H1 (cell line): ENCODE results near the gene CELSR1. TPM values are rescaled to one million over a fixed set of nuclear protein-coding genes. Genes with fewer than 3 reads are reported as not detected.

Experiments used
- CTCF ChIA-PET: fragments of 300-600 bp; sonication (Branson Sonifier 250); formaldehyde crosslinking; loops from one replicate; lab custom pipeline; 2021; ENCODE audit not compliant: partially characterized antibody; lab: Charles Lee
- POLR2A ChIA-PET: fragments of 300-600 bp; sonication (Branson Sonifier 250); formaldehyde crosslinking; loops from one replicate; lab custom pipeline; 2021; ENCODE audit warnings: inconsistent platforms; ENCODE audit not compliant: partially characterized antibody; lab: Charles Lee
- DNase-seq, 2 experiments: peaks; one replicate each; pipeline versions ENCODE4 v3.0.0 to v3.0.0-alpha.2; 2010 to 2022; ENCODE audit warnings: low spot score in 2 of 2, low read depth in 1 of 2, mixed read lengths in 1 of 2
- FAIRE-seq: peaks from 2 replicates; lab custom pipeline; 2011; peaks lifted over from hg19 to GRCh38; lab: Jason Lieb, UNC
- H2AFZ ChIP-seq: 2 replicates; pipeline ENCODE4 v1.8.1; 2012; ENCODE audit warnings: low read length, inconsistent platforms
- H2AK5ac ChIP-seq: 2 replicates; pipeline ENCODE4 v1.6.1; 2013; ENCODE audit warnings: low read depth, low read length
- H2BK120ac ChIP-seq: replicated peaks from 2 replicates; pipeline ENCODE3; 2013; ENCODE audit warnings: low read depth, low read length, inconsistent platforms
- H2BK12ac ChIP-seq: 2 replicates; pipeline ENCODE4 v1.6.1; 2013; ENCODE audit warnings: low read depth, low read length
- H2BK15ac ChIP-seq: 2 replicates; pipeline ENCODE4 v1.6.1; 2013; ENCODE audit warnings: low read length
- H2BK20ac ChIP-seq: 2 replicates; pipeline ENCODE4 v1.6.1; 2013; ENCODE audit warnings: low read length
- H2BK5ac ChIP-seq: 2 replicates; pipeline ENCODE4 v1.6.1; 2013; ENCODE audit warnings: low read depth, low read length
- H3K14ac ChIP-seq: 2 replicates; pipeline ENCODE4 v1.6.1; 2013; ENCODE audit warnings: inconsistent platforms; ENCODE audit not compliant: insufficient read length
- H3K18ac ChIP-seq: 2 replicates; pipeline ENCODE4 v1.6.1; 2013; ENCODE audit warnings: low read length; ENCODE audit errors: extremely low read depth
- H3K23ac ChIP-seq: 2 replicates; pipeline ENCODE4 v1.6.1; 2013; ENCODE audit warnings: inconsistent platforms; ENCODE audit not compliant: insufficient read length
- H3K23me2 ChIP-seq: 2 replicates; pipeline ENCODE4 v1.6.1; 2013; ENCODE audit warnings: low read depth, low read length
- H3K27ac ChIP-seq: 2 replicates; pipeline ENCODE4 v1.6.1; 2011; ENCODE audit warnings: low read depth, low read length, inconsistent platforms
- H3K27me3 ChIP-seq, 4 experiments: replicated peaks in 1 of 4; 1 replicate in 1 of 4; 2 replicates in 3 of 4; pipeline versions ENCODE4 v1.6.1 to v1.8.1; 2011 to 2013; ENCODE audit warnings: low read length in 3 of 4, mild to moderate bottlenecking in 3 of 4, inconsistent platforms in 2 of 4, mixed read lengths in 2 of 4, moderate library complexity in 1 of 4; ENCODE audit not compliant: control insufficient read depth in 3 of 4, insufficient read depth in 3 of 4; ENCODE audit errors: extremely low read depth in 1 of 4
- H3K36me3 ChIP-seq, 4 experiments: 2 replicates each; pipeline versions ENCODE4 v1.6.1 to v1.8.1; 2011 to 2013; ENCODE audit warnings: mild to moderate bottlenecking in 4 of 4, low read length in 3 of 4, moderate library complexity in 2 of 4, control low read depth in 1 of 4, inconsistent platforms in 1 of 4; ENCODE audit not compliant: insufficient read depth in 4 of 4, control insufficient read depth in 2 of 4
- H3K4ac ChIP-seq: replicated peaks from 2 replicates; pipeline ENCODE3; 2013; ENCODE audit warnings: low read length, low read depth, mixed read lengths, inconsistent platforms; ENCODE audit not compliant: insufficient read length
- H3K4me1 ChIP-seq, 4 experiments: replicated peaks in 1 of 4; 1 replicate in 1 of 4; 2 replicates in 3 of 4; pipeline versions ENCODE4 v1.6.1 to v1.8.1; 2011 to 2013; ENCODE audit warnings: low read length in 3 of 4, inconsistent platforms in 2 of 4, mixed read lengths in 1 of 4; ENCODE audit not compliant: insufficient read depth in 4 of 4, control insufficient read depth in 3 of 4
- H3K4me2 ChIP-seq, 2 experiments: 2 replicates each; pipeline versions ENCODE4 v1.6.1 to v1.8.1; 2011 to 2013; ENCODE audit warnings: low read depth in 2 of 2, low read length in 2 of 2, control low read depth in 1 of 2, inconsistent platforms in 1 of 2, mild to moderate bottlenecking in 1 of 2; ENCODE audit not compliant: insufficient read depth in 1 of 2
- H3K4me3 ChIP-seq, 4 experiments: fragments of 200-600, 300-600 bp in 1 of 4; sonication (generic), shearing (Covaris generic), sonication (Bioruptor Twin) in 1 of 4; 2 replicates each; pipeline versions ENCODE4 v1.5.1 to v1.8.1; 2011 to 2016; ENCODE audit warnings: low read length in 4 of 4, low read depth in 3 of 4, control low read depth in 2 of 4, inconsistent platforms in 2 of 4, mild to moderate bottlenecking in 2 of 4, mixed read lengths in 1 of 4, moderate library complexity in 1 of 4; ENCODE audit not compliant: insufficient read depth in 2 of 4; ENCODE audit errors: extremely low read depth in 1 of 4
- H3K56ac ChIP-seq: replicated peaks from 2 replicates; pipeline ENCODE3; 2013; ENCODE audit warnings: low read depth, mild to moderate bottlenecking, mixed read lengths, low read length, inconsistent platforms; ENCODE audit not compliant: insufficient read length
- H3K79me1 ChIP-seq: 2 replicates; pipeline ENCODE4 v1.6.1; 2013; ENCODE audit warnings: low read depth, low read length, control low read depth
- H3K79me2 ChIP-seq, 2 experiments: 2 replicates each; pipeline versions ENCODE4 v1.6.1 to v1.8.1; 2012 to 2013; ENCODE audit warnings: low read length in 2 of 2, mild to moderate bottlenecking in 2 of 2, inconsistent platforms in 1 of 2; ENCODE audit not compliant: insufficient read depth in 2 of 2, control insufficient read depth in 1 of 2
- H3K9ac ChIP-seq, 4 experiments: replicated peaks in 1 of 4; 1 replicate in 1 of 4; 2 replicates in 3 of 4; pipeline versions ENCODE4 v1.6.1 to v1.8.1; 2011 to 2013; ENCODE audit warnings: low read depth in 3 of 4, low read length in 3 of 4, control low read depth in 2 of 4, mild to moderate bottlenecking in 2 of 4, moderate library complexity in 2 of 4, inconsistent platforms in 1 of 4; ENCODE audit errors: extremely low read depth in 1 of 4
- H3K9me3 ChIP-seq, 2 experiments: 2 replicates each; pipeline versions ENCODE4 v1.6.1 to v1.8.1; 2012 to 2013; ENCODE audit warnings: mild to moderate bottlenecking in 2 of 2, moderate library complexity in 2 of 2, control low read depth in 1 of 2, inconsistent platforms in 1 of 2, low read depth in 1 of 2, low read length in 1 of 2, mixed read lengths in 1 of 2; ENCODE audit not compliant: insufficient read depth in 2 of 2
- H4K20me1 ChIP-seq, 2 experiments: replicated peaks in 1 of 2; 2 replicates each; pipeline versions ENCODE3 to v1.8.1; 2011 to 2013; ENCODE audit warnings: inconsistent platforms in 2 of 2, low read length in 2 of 2, mild to moderate bottlenecking in 1 of 2; ENCODE audit not compliant: insufficient read depth in 2 of 2, control insufficient read depth in 1 of 2
- H4K5ac ChIP-seq: 2 replicates; pipeline ENCODE4 v1.6.1; 2013; ENCODE audit warnings: low read length, low read depth, mixed read lengths, inconsistent platforms; ENCODE audit not compliant: insufficient read length
- H4K8ac ChIP-seq: 2 replicates; pipeline ENCODE4 v1.8.0; 2013; ENCODE audit warnings: mild to moderate bottlenecking, moderate library complexity, low read length, inconsistent platforms; ENCODE audit not compliant: insufficient read depth; ENCODE audit errors: extremely low read depth
- H4K91ac ChIP-seq: replicated peaks from 2 replicates; pipeline ENCODE3; 2013; ENCODE audit warnings: low read length, mixed read lengths, inconsistent platforms; ENCODE audit not compliant: insufficient read length
- ASH2L ChIP-seq: fragments of 200-600, 300-600 bp; sonication (generic); IDR thresholded peaks from one replicate; pipeline ENCODE4 v1.7.1; 2017; ENCODE audit warnings: low read length
- EZH2 ChIP-seq: fragments of 200-600 bp; sonication (generic); IDR thresholded peaks from 2 replicates; pipeline ENCODE4 v1.7.1; 2012; ENCODE audit warnings: low read depth, mild to moderate bottlenecking, moderate library complexity, low read length, inconsistent platforms; ENCODE audit not compliant: severe bottlenecking
- GABPA ChIP-seq: IDR thresholded peaks from 2 replicates; pipeline ENCODE4 v1.6.1; 2011; ENCODE audit warnings: mild to moderate bottlenecking, low read length, moderate library complexity, borderline replicate concordance; ENCODE audit not compliant: insufficient read depth
- POLR2AphosphoS5 ChIP-seq: IDR thresholded peaks from 2 replicates; pipeline ENCODE4 v1.6.1; 2011; ENCODE audit warnings: low read depth, low read length
- RBBP5 ChIP-seq: IDR thresholded peaks from 2 replicates; pipeline ENCODE4 v1.7.1; 2012; ENCODE audit warnings: low read depth, mild to moderate bottlenecking, inconsistent platforms, low read length, moderate library complexity, borderline replicate concordance
- SP1 ChIP-seq: IDR thresholded peaks from 2 replicates; pipeline ENCODE4 v1.6.1; 2011; ENCODE audit warnings: low read depth, low read length
- SRF ChIP-seq: IDR thresholded peaks from 2 replicates; pipeline ENCODE4 v1.6.1; 2011; ENCODE audit warnings: mild to moderate bottlenecking, low read depth, low read length, moderate library complexity
- TEAD4 ChIP-seq: IDR thresholded peaks from 2 replicates; pipeline ENCODE4 v1.6.1; 2012; ENCODE audit warnings: low read depth, low read length, inconsistent platforms, mixed read lengths
- YY1 ChIP-seq: IDR thresholded peaks from 2 replicates; pipeline ENCODE4 v1.6.1; 2011; ENCODE audit warnings: low read depth, mild to moderate bottlenecking, low read length
- WGBS, 2 experiments: shearing (Covaris generic) in 1 of 2; methylation state at CpG; one replicate each; pipeline versions ENCODE4 v1.1.6 to v1.1.7; 2013 to 2015; ENCODE audit warnings: low lambda C conversion rate in 2 of 2, mixed read lengths in 2 of 2, inconsistent platforms in 1 of 2, low coverage in 1 of 2, missing lambda C conversion rate in 1 of 2; ENCODE audit not compliant: insufficient replicate concordance in 2 of 2, insufficient coverage in 1 of 2, insufficient read length in 1 of 2; ENCODE audit errors: extremely low coverage in 1 of 2, missing lambda C conversion rate in 1 of 2; 5-methylcytosine and 5-hydroxymethylcytosine counted together
- polyA plus RNA-seq, 7 experiments: library from polyadenylated mRNA; depleted of rRNA in 3 of 7; stranded (reverse) in 5 of 7; unstranded in 2 of 7; fragments of >200 nt in 5 of 7; fragments of 200-250 nt in 2 of 7; gene quantifications; 1 replicate in 5 of 7; 2 replicates in 1 of 7; 4 replicates in 1 of 7; pipeline versions ENCODE4 v1.2.1 to v1.2.3, GENCODE V29; 2011 to 2013; ENCODE audit warnings: missing spikeins in 2 of 7, mixed read lengths in 2 of 7
- total RNA-seq: library from RNA; stranded (reverse); fragmentation: NEBNext Ultra II Directional; extraction: Animal tissue kit (Norgen Biotek cat#: 25700); gene quantifications from 2 replicates; pipeline ENCODE4 v1.2.1, GENCODE V29; 2021

The CELSR1 gene
- total and polyA plus RNA-seq, 2 of the 8 experiments (the other 6 are each of a cell fraction or from before 2014, with no cell fraction given), result 9.0 to 12.4 TPM

DNA sequence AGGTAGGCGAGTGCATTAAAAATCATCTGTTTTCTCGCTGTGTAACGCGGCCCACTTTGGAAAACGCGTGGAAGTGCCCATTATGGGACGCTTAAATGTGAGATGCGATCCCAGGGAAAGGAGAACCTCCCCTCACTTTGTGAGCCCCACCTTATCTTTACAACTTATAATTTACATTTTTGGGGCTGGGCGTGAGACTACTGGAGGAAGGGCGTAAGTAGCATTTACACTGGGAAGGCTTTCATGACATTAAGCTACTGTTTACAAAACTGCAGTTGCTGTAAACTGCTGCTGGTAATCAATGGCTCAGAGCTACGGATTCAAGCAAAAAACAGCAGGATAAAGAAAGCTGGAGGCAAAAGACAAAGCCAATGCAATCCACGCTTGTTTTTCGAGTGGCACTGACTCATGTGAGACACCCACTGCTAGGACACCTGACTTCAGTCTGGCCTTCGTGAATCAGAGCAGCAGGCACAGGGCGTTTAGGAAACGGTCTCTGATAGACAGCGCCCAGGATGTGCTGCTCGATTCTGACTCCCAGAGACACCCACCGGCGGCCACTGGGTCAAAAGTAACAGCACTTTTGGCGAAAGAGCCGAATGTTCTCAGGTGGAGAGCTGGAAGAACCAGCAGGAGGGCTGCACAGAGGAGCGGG is 123.6 kb downstream of the CELSR1 start:
- no peak overlapping the region for H3K14ac ChIP-seq
- CTCF ChIA-PET, result interaction anchor here (0.7 to 1.4 kb wide), 3 partner anchors 30 to 126 kb away, joined by 3 read pairs; no protein-coding TSS in a partner anchor
- FAIRE-seq (no peak), DNase-seq (no peak)
- no peak overlapping the region for H3K9ac ChIP-seq
- H4K8ac ChIP-seq, result no peak overlapping the region
- no peak overlapping the region for H2BK120ac ChIP-seq
- H2BK5ac ChIP-seq, result no peak overlapping the region
- H3K36me3 ChIP-seq, result no peaks in the 10 kb centered on the region
- no peak overlapping the region for H4K5ac ChIP-seq
- H3K18ac ChIP-seq, result no peak overlapping the region
- no peaks in the 10 kb centered on the region for H3K9me3 ChIP-seq
- no peaks in the 10 kb centered on the region for H3K27me3 ChIP-seq
- no peak overlapping the region for H3K4ac ChIP-seq
- 87% methylated on average over 23 of the region's 23 CpGs; no CpG with 5 or more reads in 1 of the 2 experiments for WGBS, 2 experiments
- H3K79me2 ChIP-seq, result no peaks in the 10 kb centered on the region
- no peak overlapping the region for H2AFZ ChIP-seq
- no peak overlapping the region for H3K27ac ChIP-seq
- no peaks in the 10 kb centered on the region for H3K23me2 ChIP-seq
- H4K20me1 ChIP-seq, result peaks cover 0 to 3% of the 10 kb centered on the region in 2 experiments
- H3K56ac ChIP-seq, result no peak overlapping the region
- POLR2A ChIA-PET, result no interaction called here
- no peak overlapping the region for H3K23ac ChIP-seq
- no peak overlapping the region for H2BK12ac ChIP-seq
- peaks cover 0 to 6% (median 2%) of the 10 kb centered on the region in 4 experiments; a peak in 3 of 7 replicates for H3K4me1 ChIP-seq
- no peak overlapping the region for H2BK20ac ChIP-seq
- H2BK15ac ChIP-seq, result no peak overlapping the region
- H3K4me3 ChIP-seq, result no peak overlapping the region
- H2AK5ac ChIP-seq, result no peak overlapping the region
- TF ChIP-seq TEAD4 (no peak), POLR2AphosphoS5 (no peak), SRF (no peak), YY1 (no peak), ASH2L (no peak), SP1 (no peak), GABPA (no peak), RBBP5 (no peak), EZH2 (no peak)
- H3K79me1 ChIP-seq, result no peaks in the 10 kb centered on the region
- H3K4me2 ChIP-seq, result no peak overlapping the region
- no peak overlapping the region for H4K91ac ChIP-seq
